Fibroblast of the conjunctiva (primary cell): ENCODE measurements around the gene MEIS2.

Source experiments
- DNase-seq: peaks from one replicate; pipeline ENCODE4 v3.0.0-alpha.2; 2010; ENCODE audit warnings: low read depth

MEIS2 gene

GRCh38 chr15:37097144-37097919, 3.0 kb downstream of the MEIS2 start:
- DNase-seq, result no peak

GRCh38 chr15:37096558-37097143, 3.7 kb downstream of the MEIS2 start:
- no peak for DNase-seq

- DNase-seq, result no peak
These were observed 4.4 kb downstream of the MEIS2 start for GRCh38 chr15:37095770-37096557.

GRCh38 chr15:37094915-37095711, 5.2 kb downstream of the MEIS2 start:
- DNase-seq, result no peak

- no peak for DNase-seq
These were observed 5.9 kb downstream of the MEIS2 start for GRCh38 chr15:37094333-37094914.

GRCh38 chr15:37093480-37094332, 6.6 kb downstream of the MEIS2 start:
- DNase-seq, result no peak

- no peak for DNase-seq
These were observed 9.7 kb downstream of the MEIS2 start for GRCh38 chr15:37090543-37091175.

GRCh38 chr15:37088436-37088835, 11.9 kb downstream of the MEIS2 start:
- DNase-seq, result no peak

GRCh38 chr15:37087131-37087588, 13.2 kb downstream of the MEIS2 start:
- no peak for DNase-seq

- DNase-seq, result no peak
These were observed 13.8 kb downstream of the MEIS2 start for GRCh38 chr15:37086521-37086920.

GRCh38 chr15:37086120-37086519, 14.2 kb downstream of the MEIS2 start:
- no peak for DNase-seq

- no peak for DNase-seq
These were observed 15.7 kb downstream of the MEIS2 start for GRCh38 chr15:37084602-37085001.

- no peak for DNase-seq
These were observed 16.7 kb downstream of the MEIS2 start for GRCh38 chr15:37083610-37084009.

- no peak for DNase-seq
These were observed 18.4 kb downstream of the MEIS2 start for GRCh38 chr15:37081983-37082382.

- DNase-seq, result no peak
These were observed 20.0 kb downstream of the MEIS2 start for GRCh38 chr15:37080261-37080921.

- DNase-seq, result no peak
These were observed 20.6 kb downstream of the MEIS2 start for GRCh38 chr15:37079726-37080125.

- no peak for DNase-seq
These were observed 21.8 kb downstream of the MEIS2 start for GRCh38 chr15:37078566-37078965.

- no peak for DNase-seq
These were observed 22.6 kb downstream of the MEIS2 start for GRCh38 chr15:37077623-37078351.

GRCh38 chr15:37076543-37076942, 23.8 kb downstream of the MEIS2 start:
- DNase-seq, result no peak
